Measurements from ENCODE around the gene KCNE4.

KCNE4 gene

DNA sequence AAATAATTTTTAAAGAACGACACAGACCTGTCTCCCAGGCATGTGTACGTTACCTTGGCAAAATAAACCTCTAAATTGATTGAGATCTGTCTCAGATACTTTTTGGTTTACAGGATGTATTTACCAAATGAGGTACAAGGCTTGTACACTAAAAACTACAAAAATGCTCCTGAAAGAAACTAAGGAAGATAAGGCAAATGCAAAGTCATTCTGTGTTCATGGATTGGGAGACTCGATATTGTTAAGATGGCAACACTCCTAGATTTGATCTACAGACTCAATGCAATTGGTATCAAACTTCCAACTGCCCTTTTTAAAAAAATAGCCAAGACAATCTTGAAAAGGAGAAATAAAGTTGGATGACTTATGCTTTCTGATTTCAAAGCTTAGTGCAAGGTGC is 11.5 kb upstream of the KCNE4 start:
- no peak for DNase-seq (ENCODE audit: low read depth, low spot score)

DNA sequence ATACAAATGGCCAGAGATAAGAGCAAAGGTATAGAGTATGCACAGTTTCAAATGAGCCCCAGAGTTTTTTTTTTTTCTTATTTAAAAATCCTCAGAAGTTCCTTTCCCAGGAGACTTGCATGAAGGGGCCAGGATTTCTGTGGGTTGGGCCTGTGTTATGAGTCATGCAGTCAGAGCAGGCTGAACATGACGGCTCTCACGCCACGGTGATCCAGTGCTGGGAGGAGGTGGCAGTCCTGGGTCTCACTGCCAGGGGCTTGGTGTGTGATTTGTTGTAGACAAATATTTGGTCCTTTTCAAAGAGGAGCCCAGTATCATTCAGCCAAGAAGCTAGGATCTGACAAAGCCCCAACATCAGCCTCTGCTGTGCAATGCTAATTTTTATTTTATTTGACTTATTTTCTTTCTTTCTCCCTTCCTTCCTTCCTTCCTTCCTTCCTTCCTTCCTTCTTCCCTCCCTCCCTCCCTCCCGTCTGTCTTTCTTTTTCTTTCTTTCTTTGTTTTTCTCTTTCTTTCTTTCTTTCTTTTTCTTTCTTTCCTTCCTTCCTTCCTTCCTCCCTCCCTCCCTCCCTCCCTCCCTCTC is 10.4 kb upstream of the KCNE4 start:
- no peak for DNase-seq (ENCODE audit: low read depth, low spot score)

DNA sequence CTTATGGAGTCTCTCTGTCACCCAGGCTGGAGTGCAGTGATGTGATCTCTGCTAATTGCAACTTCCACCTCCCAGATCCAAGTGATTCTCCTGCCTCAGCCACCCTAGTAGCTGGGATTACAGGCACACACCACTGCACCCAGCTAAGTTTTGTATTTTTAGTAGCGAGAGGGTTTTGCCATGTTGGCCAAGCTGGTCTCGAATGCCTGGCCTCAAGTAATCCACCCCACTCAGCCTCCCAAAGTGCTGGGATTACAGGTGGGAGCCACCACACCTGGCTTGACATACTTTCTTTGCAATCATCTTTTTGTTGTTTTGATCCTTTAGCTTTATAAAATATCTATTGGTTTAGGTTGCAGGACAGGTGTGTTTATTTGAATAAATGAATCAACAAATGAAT is 9.7 kb upstream of the KCNE4 start:
- no peak for DNase-seq (ENCODE audit: low read depth, low spot score)

DNA sequence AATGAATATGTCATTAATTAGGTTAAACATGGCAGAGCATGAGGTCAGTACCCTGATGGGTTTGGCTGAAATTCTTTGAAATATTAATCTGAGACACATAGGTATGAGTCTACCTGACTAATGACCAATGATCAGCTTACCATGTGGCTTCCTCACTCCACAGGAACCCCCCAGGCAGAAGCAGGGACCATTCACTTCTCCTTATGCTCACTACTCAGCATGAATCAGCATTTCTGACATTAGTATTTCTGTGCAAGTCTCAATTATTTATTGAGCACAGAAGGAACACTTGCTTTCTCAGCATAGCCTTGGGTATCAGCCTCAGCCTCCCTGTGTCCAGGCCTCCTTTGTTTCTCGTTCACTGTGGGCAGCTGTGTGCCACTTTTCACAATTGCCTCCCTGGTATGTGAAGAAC is 9.3 kb upstream of the KCNE4 start:
- DNase-seq (ENCODE audit: low read depth, low spot score) = no peak

DNA sequence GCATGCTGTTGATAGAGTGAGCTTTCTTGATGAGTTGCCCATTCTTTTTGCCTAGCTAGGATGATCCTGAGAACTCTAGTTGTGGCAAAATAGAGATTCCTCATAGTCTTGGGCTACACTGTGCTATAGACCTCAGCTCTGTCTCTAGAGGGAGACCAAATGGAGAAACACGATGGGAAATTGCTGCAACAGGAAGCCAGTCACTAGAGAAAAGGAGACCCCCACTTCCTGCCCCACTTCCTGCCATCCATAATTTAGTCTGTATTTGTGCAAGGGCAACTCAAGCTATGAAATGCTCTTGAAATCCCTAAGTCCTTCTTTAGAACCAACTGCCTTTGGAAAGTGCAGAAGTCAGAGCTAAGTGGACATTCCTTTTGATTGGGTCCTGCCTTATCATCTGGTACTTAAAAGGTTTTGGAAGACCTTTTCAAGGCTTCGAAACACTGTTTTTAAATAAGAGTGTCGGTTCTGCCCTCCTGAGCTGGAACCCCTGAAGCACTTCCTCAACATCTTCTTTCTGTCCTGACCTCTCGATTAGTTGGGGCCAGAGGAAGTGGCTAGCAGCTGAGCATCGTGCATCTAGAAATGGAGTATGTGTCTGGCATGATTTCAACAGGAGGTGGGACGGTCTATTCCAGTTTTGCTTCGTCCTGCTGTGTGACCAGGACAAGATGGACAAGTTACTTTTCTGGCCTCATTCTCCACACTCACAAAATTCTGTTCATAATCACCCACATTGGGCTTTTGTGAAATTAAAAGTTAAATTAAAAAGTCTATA is 8.6 kb upstream of the KCNE4 start:
- DNase-seq (ENCODE audit: low read depth, low spot score) = no peak

DNA sequence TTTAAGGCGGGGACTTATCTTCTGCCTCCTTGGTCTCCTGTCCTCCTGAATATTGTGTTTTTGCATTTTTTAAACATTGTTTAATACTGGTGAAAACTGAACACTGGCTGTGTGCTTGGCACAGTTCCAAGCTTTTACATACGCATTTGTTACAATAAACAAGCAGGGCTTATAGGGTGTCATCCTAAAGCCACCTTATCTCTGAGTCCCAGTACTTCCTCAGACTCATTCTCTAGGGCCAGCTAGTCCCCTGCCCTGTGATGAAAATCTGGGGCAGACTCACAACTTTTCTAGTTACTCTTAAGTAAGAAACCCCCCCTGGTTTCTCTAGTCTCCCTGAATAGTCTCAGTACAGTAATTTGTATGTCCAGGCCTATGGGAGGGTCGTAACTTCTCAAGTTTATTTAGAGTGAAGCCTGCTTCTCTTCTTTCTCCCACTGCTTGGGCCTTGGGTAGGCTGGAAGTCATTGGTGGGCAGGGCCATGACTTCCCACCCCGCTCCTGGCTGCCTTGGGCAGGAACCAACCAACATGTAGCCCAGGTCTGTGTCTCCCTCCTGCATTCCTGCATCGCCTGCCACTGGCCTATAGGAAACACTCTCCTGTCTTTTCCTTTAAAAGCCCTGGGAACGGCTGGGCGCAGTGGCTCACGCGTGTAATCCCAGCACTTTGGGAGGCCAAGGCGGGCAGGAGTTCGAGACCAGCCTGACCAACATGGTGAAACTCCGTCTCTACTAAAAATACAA is 7.7 kb upstream of the KCNE4 start:
- no peak for DNase-seq (ENCODE audit: low read depth, low spot score)

DNA sequence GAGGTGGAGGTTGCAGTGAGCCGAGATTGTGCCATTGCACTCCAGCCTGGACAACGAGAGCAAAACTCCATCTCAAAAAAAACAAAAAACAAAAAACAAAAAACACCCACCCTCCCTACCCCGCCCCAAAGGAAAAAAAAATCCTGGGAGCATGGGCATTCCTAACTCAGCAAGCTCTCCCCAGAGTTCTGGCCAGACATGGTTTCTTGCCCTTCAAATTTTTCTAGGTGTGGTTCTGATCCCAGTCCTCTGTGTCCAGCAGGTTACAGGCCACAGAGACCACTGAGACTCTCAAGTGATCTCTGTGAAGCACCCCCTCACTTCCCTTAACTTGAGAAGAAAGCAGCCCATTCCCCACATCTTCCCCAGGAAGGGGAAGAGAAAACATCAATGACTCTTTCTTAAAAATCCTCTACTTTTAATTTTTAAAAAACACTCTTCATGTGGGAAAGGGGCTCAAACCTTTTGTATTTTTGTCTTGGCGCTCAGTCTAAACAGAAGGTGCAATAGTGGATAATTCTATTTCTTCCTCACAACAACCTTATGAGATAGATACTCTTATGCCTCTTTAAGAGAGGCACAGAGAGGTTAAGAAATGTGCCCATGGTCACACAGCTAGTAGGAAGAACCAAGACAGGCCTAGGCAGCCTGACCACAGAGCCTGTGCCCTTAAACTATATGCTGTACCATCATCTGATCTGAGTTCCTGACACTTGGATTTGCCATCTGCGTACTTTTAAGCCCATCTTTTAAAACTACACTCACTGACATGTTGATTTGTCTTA is 6.9 kb upstream of the KCNE4 start:
- no peak for DNase-seq (ENCODE audit: low read depth, low spot score)

- DNase-seq (ENCODE audit: low read depth, low spot score) = no peak
These were observed 5.4 kb upstream of the KCNE4 start for GRCh38 chr2:223046470-223047040.

DNA sequence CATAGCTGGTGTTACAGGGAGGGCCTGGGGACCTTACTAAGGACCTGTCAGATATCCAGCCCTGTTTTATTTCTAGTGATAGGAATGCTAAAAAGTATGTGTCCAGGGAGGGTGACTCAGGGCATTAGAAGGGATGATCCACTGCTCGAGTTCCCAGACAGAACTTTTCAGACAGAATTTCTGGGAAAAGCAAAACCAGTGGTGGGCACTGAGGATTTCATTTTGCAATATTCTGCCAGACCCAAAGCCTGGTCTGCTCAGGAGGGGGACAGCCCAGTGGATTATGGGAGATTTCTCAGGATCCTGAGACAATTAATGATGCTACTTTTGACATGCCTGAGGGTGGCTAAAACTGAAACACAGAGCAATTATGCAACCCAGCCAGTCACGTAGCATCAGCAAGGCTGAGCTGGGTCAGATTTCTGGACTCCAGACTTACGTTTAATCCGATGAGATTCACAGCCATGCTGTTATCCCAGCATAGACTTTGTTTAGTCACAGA is 4.7 kb upstream of the KCNE4 start:
- DNase-seq (ENCODE audit: low read depth, low spot score) = no peak

- DNase-seq (ENCODE audit: low read depth, low spot score) = no peak
These were observed 3.5 kb upstream of the KCNE4 start for GRCh38 chr2:223048519-223048918.

DNA sequence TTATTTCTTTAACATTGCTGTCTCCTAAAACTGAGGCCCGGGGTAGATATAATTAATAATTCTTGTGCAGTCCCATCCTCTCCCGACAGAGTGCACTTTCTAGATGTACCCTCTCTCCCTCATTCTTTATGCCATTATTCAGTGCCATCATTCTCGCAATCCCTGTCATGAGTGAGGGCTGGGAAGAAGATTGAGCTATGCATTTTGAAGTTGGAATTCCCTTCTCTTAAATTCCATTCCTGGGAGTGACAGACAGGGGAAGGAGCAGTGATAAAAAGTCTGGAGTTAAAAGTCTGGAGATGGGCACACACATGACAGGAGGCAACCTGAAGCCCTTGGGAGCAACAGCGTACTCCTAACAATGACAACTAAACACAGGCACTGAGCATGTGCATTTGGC is 2.6 kb upstream of the KCNE4 start:
- no peak for DNase-seq (ENCODE audit: low read depth, low spot score)

DNA sequence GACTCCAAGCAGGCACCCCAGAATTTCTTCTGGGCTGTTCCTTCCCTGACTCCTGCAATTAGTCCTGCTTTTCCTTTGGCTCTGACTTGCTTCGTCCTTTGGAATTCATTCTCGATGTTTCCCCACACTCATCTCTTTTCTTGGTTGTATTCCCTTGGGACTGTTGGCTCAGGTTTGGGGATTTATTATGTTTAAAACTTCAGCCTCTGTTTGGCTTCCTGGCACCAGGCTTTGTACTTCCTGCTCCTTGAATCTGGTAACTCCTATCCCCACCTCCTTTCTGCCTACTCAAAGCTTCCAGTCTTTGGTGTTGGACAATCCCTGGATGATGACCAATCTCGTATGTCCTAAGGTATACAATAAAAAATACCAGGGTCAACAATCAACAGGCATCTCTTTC is 1.8 kb upstream of the KCNE4 start:
- DNase-seq (ENCODE audit: low read depth, low spot score) = no peak

DNA sequence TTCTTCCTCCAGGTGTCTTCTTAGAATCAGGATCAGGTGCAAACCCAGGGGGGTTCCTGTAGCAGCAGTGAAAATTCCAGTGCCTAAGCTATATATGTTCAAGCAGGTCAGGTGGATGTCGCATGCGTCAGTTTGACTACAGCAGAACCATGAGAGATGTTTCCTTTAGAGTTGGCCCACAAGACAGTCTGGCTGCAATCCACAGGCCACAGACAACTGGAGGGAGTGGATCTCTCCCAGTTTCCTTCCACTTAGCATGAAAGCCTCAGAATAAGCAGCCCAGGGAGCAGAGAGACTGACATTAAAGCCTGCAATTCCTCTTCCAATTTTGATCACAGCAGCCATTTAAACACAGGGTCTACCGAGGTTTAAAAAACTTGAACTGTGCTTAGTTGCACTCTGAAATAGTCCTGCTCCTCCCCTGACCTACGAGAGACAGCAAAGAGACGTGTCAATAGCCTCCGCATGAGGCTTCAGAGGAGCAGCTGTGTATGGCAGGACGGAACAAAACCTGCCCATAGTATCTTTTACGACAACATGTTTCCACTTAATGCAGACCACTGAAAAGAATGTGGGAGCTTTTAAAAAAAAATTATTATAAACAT is 988 bp upstream of the KCNE4 start:
- DNase-seq (ENCODE audit: low read depth, low spot score) = no peak

DNA sequence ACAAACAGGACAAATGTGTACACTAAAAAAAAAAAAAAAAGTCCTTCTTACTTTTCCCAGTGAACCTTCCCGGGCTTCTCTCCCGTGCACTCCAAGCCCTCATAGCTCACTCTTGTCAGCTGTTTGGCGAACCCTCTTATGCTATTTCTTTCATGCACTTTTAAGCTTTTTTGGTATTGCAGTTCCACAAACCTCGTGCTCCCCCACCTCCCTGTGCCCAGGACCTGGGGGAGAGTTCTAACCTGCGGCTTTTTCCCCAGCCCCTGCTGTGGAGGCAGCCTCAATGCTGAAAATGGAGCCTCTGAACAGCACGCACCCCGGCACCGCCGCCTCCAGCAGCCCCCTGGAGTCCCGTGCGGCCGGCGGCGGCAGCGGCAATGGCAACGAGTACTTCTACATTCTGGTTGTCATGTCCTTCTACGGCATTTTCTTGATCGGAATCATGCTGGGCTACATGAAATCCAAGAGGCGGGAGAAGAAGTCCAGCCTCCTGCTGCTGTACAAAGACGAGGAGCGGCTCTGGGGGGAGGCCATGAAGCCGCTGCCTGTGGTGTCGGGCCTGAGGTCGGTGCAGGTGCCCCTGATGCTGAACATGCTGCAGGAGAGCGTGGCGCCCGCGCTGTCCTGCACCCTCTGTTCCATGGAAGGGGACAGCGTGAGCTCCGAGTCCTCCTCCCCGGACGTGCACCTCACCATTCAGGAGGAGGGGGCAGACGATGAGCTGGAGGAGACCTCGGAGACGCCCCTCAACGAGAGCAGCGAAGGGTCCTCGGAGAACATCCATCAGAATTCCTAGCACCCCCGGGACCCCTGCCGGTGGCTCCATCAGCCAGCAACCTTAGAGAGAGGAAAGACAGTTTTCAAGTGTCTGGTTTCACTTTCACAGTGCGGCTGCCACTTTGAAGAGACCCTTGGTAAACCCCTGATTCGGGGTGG is 826 bp downstream of the KCNE4 start:
- DNase-seq (ENCODE audit: low read depth, low spot score) = no peak

- DNase-seq (ENCODE audit: low read depth, low spot score) = no peak
These were observed 1.6 kb downstream of the KCNE4 start for GRCh38 chr2:223053484-223054192.

- no peak for DNase-seq (ENCODE audit: low read depth, low spot score)
These were observed 2.3 kb downstream of the KCNE4 start for GRCh38 chr2:223054193-223054781.

DNA sequence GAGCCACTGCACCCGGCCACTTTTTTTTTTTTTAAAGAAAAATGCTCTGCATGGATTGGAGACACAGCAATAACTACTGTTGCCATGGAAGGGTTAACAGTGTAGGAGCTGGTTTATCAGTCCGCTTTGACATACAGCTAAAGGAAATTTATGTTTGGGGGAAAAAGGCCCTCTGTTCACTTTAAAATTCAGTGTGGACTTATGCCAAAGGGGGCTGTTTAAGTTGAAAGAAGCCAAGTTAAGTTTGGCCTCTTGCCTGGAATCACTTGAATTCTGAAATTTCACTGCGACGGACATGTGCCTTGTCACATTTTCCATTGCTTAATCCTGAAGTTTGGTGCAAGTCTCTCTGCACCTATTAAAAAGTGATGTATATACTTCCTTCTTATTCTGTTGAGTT is 3.1 kb downstream of the KCNE4 start:
- no peak for DNase-seq (ENCODE audit: low read depth, low spot score)

DNA sequence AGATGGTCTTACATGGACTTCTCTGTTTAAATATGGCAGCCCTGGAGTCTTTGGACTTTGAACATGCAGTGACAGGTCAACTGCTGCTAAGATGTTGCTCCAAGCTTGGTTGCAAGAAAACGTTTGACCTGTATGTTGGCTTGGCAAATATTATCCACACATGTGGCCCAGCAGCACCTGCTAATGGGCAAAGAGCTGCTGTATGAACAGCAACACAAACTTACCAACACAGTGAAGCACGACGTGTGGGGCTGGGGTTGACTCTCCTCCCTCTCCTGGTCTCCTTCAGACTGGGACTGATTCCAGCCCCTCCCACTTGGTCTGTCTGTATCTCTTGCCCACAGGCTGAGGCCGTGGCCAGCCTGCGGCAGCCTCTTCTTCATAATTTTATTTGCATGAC is 3.8 kb downstream of the KCNE4 start:
- DNase-seq (ENCODE audit: low read depth, low spot score) = no peak

Measured in activated CD4-positive, CD25-positive, alpha-beta regulatory T cell treated with anti-CD3 and anti-CD28 coated beads, Interleukin-2, amount 50 U/mL, for 16 hours (primary cell).